Epidermal melanocyte (primary cell): ENCODE data around the gene EDC4.

ENCODE experiments used
- DNase-seq: peaks from one replicate; pipeline ENCODE4 v3.0.0; 2011; ENCODE audit warnings: low spot score; ENCODE audit not compliant: insufficient read length

Gene EDC4

DNA sequence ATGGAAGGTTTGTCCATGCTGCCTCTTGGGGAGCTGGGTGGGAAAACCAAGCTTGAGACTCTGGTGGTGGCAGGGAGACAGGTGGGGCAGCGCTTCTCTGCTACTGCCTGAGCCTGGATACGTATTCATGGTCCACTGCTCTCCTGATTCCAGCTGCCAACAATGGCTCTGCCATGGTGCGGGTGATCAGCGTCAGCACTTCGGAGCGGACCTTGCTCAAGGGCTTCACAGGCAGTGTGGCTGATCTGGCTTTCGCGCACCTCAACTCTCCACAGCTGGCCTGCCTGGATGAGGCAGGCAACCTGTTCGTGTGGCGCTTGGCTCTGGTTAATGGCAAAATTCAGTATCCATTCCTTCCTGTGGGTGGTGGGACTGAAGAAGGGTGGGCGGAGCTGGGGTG, 4.2 kb downstream of the EDC4 start:
- no peak for DNase-seq

DNA sequence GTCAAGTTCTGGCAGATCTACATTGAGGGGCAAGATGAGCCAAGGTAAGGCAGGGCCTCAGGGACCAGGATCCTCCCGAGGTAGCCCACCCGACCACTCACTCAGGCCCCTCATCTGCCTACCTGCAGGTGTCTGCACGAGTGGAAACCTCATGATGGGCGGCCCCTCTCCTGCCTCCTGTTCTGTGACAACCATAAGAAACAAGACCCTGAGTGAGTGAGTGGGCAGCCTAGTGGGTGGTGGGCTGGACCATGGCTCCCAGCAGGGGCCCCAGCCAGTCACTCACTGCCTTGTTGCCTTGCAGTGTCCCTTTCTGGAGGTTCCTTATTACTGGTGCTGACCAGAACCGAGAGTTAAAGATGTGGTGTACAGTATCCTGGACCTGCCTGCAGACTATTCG, 5.4 kb downstream of the EDC4 start:
- no peak for DNase-seq

- DNase-seq: no peak
Observed at GRCh38 chr16:67878846-67879245, 6.0 kb downstream of the EDC4 start.

DNA sequence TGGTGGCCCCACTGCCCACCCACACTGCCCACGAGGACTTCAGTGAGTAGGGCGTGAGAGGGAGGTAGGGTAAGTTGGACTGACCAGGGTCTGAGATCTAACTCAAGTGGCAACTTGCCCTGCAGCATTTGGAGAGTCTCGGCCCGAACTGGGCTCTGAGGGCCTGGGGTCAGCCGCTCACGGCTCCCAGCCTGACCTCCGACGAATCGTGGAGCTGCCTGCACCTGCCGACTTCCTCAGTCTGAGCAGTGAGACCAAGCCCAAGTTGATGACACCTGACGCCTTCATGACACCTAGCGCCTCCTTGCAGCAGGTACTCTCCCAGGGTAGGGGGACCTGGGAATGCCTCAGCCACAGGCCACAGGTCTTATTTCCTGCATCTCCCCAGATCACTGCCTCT, 6.6 kb downstream of the EDC4 start:
- no peak for DNase-seq

GRCh38 chr16:67879936-67880335, 7.1 kb downstream of the EDC4 start:
- no peak for DNase-seq

DNA sequence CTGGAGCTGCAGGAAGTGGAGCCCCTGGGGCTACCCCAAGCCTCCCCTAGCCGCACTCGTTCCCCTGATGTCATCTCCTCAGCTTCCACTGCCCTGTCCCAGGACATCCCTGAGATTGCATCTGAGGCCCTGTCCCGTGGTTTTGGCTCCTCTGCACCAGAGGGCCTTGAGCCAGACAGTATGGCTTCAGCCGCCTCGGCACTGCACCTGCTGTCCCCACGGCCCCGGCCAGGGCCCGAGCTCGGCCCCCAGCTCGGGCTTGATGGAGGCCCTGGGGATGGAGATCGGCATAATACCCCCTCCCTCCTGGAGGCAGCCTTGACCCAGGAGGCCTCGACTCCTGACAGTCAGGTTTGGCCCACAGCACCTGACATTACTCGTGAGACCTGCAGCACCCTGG, 7.7 kb downstream of the EDC4 start:
- DNase-seq: no peak

GRCh38 chr16:67881621-67882161, 8.8 kb downstream of the EDC4 start:
- no peak for DNase-seq

DNA sequence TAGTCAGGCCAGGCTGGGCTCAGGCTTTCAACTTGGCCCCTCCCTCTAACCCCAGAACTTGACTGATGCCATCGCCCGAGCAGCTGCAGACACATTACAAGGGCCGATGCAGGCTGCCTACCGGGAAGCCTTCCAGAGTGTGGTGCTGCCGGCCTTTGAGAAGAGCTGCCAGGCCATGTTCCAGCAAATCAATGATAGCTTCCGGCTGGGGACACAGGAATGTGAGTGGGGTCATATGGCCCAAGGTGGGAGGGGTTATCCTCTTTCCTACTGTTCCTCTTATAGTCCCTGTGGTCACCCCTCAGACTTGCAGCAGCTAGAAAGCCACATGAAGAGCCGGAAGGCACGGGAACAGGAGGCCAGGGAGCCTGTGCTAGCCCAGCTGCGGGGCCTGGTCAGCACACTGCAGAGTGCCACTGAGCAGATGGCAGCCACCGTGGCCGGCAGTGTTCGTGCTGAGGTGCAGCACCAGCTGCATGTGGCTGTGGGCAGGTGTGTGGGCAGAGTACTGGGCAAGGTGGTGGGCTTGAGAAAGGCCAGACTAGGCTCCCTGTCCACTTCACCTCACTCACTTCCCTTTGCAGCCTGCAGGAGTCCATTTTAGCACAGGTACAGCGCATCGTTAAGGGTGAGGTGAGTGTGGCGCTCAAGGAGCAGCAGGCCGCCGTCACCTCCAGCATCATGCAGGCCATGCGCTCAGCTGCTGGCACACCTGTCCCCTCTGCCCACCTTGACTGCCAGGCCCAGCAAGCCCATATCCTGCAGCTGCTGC, 9.7 kb downstream of the EDC4 start:
- DNase-seq: no peak

DNA sequence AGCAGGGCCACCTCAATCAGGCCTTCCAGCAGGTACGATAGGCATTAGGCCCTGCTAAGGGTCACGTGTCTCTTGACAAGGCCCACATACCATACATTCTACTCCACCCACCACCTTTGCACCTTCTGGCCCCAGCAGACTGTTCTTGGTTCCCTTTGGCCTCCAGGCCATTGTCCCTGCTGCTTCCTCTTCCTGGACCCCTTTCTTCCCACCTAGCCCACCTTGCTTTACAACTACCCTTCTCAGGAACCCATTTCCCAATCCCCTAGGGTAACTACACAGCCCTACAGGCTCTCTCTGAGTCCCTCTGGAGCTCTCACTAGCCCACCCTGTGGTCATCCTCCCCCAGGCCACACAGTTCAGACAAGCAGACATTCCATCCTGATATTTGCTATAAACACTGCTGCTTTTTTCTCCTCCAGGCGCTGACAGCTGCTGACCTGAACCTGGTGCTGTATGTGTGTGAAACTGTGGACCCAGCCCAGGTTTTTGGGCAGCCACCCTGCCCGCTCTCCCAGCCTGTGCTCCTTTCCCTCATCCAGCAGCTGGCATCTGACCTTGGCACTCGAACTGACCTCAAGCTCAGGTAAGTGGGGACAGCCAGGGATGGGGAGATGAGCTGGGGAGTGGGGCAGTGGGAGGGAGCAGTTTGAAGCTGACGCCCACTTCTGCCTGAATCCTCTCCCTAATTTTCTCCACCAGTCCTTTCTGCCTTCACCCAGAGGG, 10.5 kb downstream of the EDC4 start:
- DNase-seq: peak; percentile 69

DNA sequence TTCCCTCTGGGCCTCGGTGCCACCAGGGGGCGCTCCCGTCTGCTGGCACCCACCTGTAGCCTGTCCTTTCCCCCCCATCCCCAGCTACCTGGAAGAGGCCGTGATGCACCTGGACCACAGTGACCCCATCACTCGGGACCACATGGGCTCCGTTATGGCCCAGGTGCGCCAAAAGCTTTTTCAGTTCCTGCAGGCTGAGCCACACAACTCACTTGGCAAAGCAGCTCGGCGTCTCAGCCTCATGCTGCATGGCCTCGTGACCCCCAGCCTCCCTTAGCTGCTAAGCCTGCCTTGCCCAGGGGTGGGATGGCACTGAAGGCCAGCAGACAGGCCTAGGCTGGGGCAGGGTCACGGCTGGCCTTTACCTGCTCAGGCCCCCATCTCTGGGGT, 11.0 kb downstream of the EDC4 start:
- no peak for DNase-seq

DNA sequence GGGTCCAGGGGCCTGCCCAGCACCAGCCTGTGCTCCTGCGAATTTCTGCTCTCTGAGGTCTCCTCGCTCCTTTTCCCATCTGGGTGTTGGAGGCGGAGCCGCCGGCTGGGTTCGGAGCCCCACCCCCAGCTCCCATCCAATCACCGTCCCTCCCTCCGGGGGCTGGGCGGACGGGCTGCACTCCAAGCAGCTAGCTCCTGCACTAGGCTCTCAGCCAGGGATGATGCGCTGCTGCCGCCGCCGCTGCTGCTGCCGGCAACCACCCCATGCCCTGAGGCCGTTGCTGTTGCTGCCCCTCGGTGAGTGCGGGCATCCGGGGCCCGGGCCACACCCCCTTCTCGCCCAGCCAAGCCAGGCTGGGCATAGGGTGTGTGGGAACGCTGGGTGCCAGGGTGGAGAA, 11.8 kb downstream of the EDC4 start, which contains the start of gene NRN1L:
NRN1L (plus strand) TSS at position 202 of the 400 bp plus-strand sequence; CDS start at position 221, 19 bp downstream.
- DNase-seq: peak; percentile 78

GRCh38 chr16:67885545-67885944, 12.7 kb downstream of the EDC4 start:
- DNase-seq: no peak

- no peak for DNase-seq
Observed at GRCh38 chr16:67885976-67886375, 13.1 kb downstream of the EDC4 start.

- no peak for DNase-seq
Observed at GRCh38 chr16:67886387-67886786, 13.5 kb downstream of the EDC4 start.

- no peak for DNase-seq
Observed at GRCh38 chr16:67888331-67888730, 15.5 kb downstream of the EDC4 start.

DNA sequence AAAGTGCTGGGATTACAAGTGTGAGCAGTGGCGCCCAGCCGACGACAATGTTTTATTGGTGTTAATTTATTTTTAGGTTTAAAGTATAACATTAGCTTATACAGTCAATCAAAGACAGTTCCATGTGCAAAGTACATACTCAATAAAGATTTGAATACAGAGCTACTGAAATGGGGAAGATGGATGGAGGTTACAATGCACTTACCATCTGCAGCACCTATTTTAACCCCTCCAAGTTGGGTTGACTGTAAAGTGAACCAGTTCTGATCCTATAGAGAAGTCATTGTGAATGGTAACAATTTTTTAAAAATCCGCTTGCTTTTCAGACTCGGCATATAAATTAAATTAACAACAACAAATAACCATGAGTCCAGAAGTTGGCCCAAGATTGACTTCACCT, 19.5 kb downstream of the EDC4 start:
- no peak for DNase-seq

DNA sequence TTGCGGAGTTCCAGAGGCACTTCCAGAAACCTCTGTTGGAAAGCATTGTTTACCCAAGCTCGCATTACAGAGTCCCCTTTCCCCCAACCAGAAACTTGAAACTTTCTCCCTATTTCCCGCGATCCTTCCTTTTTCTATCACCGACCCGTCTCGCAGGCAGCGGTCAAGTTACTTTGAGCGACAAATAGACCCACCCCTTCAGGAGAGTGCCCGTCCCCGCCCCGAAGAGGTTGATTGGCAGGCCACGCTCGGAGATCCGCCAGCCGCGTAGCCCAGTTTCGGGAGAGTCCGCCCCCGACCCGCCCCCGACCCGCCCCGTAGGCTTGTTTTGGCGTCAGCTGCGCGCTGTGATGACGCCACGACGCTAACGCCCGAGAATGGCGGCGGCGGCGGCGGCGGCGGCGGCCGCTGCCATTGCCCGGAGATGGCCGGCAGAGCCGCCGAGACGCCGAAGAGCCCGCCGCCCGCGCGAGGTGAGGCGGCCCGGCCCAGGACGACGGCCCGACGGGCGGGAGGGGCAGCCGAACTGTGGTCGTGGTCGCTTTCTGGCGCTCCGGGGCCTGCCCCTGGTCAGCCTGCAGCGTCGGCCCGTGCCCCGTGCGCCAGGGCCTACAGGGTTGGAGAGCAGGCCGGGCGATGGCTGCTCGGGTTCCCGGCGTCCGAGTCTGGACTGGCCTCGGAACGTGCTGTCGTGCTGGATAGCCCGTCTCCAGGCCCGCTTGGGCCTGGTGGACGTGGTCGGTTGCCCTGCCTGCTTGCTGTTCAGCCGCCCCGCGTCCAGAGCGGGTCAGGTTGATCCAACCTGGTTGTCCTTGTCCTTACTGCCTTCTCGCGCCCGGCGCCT, 20.3 kb downstream of the EDC4 start, which contains the start of gene PSKH1:
PSKH1 (plus strand) TSS at position 356 of the 844 bp plus-strand sequence. CDS start 15,496 bp downstream, outside the sequence.
- DNase-seq: peak; percentile 100

- no peak for DNase-seq
Observed at GRCh38 chr16:67893743-67894399, 21.0 kb downstream of the EDC4 start.

- DNase-seq: no peak
Observed at GRCh38 chr16:67897231-67897630, 24.4 kb downstream of the EDC4 start.

DNA sequence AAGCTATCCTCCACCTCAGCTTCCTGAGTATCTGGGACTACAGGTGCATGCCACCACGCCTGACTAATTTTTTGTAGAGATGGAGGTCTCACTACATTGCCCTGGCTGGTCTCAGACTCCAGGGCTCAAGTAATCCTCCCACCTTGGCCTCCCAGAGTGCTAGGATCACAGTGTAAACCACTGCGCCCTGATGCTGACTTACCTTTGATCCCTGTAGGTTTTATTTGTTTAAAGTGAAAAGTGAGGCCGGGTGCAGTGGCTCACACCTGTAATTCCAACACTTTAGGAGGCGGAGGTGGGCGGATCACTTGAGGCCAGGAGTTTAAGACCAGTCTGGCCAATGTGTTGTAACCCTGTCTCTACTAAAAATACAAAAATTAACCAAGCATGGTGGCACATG, 28.9 kb downstream of the EDC4 start:
- DNase-seq: no peak

DNA sequence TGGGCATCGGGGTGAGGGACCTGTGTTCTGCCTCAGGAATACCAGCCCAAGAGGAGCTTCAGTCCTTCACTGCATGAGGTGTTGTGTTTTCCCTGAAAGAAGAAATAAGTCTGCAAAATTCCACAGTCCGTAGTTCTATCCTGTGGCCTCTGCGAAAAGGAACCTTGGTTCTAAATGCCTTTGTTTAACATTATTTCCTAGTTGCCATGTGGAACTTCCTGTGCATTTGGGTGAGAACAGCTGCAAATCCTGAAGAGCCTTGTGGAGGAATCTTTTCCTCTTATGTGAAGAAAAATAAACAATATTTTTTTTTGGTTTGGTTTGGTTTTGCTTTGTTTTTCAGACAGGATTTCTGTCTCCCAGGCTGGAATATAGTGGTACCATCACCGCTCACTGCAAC, 30.0 kb downstream of the EDC4 start:
- no peak for DNase-seq
